NOMO-1 treated with DMSO at 0.1 percent for 48 hours (cell line): ENCODE measurements around the gene TRIM38.
"Not testable (repeated sequence)": the region's sequence is repeated elsewhere in the genome, so short reads cannot be mapped to it uniquely, and the experiment has no call there.

ENCODE experiments used
- DNase-seq: peaks from one replicate; lab custom pipeline; 2025; ENCODE audit not compliant: unreplicated experiment; lab: John Stamatoyannopoulos, UW

Gene TRIM38

DNA sequence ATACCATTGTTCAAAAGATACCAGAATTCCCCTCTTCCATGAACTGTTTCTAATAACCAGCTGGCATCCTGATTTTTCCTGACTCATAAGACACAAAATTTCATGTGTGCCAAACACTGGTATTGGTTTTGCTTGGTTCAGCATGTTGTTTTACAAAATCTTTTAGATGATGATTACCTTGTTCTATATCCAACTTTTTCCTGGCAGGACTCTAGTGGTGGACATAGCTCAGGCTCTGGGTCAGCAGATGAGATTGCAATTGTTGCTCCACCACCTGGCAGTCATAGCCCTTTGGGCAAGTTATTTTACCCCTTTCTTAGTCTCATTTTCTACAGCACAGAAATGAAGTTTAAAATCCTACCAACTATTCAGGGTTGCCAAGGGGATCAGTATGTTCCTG is 6.2 kb downstream of the TRIM38 start:
- DNase-seq = no peak

DNA sequence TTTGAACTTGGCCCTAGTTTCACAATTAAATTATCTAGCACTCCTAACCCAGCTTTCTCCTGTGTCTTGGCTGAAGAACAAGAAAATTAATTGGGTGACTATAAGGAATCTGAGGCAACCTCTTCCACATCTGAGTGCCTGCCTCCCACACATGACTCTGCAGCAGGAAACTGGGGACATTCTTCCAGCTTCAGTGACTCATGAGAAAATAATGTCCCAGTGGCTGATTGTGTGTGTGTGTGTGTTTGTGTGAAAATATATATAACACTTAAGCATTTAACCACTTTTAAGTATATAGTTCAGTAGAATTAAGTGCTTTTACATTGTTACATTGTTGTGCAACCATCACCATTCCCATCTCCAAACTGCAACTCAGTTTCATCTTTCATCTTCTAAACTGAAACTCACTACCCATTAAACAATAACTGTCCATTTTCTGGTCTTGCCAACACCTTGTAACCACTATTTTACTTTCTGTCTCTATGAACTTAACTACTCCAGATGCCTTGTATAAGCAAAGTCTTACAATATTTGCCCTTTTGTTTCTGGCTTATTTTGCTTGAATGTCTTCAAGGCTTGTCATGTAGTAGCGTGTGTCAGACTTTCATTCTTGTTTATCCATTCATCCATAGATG is 8.7 kb downstream of the TRIM38 start:
- no peak for DNase-seq

DNA sequence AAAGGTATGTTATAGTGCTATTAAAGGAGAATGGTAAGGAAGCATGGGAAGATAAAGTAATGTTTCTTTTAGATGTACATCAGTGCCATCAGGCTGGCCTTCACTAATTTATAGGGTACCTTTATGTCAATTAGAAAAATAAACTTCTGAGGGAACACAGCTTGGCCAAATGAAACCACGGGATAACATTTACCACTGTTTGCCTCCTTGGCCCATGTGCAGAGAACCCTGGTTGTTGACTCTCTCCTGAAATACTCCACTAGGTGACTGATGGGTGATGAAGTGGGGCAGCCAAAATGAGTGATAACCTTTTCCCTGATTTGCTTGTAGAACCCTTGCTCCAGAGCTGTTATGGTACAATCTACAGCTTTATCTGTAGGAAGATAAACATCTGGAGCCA is 9.5 kb downstream of the TRIM38 start:
- no peak for DNase-seq

DNA sequence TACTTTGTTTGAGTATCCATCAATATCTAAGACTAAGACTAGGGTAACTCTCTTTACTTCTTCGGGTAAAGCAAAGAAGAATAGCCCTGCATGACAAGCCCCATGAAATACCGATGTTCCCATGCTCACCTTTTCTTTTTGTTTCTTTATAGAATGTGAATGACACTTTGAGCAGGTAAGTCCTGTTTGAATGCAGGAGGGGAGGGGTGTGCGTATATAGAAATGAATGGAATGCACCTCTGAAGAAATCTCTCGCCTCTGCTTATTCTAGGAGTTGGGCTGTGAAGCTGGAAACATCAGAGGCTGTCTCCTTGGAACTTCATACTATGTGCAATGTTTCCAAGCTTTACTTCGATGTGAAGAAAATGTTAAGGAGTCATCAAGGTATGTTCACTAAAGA is 10.3 kb downstream of the TRIM38 start:
- DNase-seq = no peak

DNA sequence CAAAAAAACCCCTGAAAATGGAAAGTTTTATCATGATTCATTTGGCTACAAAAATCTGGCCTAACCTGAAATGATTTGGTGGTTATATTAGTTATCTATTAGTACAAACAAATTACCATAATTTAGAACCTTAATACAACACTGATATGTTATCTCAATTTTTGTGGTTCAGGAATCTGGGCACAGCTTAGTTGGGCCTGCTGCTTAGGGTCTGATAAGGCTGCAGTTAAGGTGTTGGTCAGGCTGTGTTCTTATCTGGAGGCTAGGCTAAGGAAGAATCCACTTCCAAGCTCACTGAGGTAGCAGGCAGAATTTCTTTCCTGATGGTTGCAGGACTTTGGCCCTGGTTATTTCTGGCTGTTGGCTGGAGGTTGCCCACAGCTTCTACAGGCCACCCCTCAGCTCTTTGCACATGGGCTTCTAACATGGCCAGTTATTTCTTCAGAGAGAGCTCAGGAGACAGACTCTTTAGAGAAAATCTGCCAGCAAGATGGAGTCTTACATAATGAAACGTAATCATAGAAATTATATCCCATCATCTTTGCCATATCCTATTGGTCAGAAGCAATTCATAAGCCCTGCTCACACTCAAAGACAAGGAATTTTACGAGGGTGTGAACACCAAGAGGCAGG is 11.4 kb downstream of the TRIM38 start:
- no peak for DNase-seq

DNA sequence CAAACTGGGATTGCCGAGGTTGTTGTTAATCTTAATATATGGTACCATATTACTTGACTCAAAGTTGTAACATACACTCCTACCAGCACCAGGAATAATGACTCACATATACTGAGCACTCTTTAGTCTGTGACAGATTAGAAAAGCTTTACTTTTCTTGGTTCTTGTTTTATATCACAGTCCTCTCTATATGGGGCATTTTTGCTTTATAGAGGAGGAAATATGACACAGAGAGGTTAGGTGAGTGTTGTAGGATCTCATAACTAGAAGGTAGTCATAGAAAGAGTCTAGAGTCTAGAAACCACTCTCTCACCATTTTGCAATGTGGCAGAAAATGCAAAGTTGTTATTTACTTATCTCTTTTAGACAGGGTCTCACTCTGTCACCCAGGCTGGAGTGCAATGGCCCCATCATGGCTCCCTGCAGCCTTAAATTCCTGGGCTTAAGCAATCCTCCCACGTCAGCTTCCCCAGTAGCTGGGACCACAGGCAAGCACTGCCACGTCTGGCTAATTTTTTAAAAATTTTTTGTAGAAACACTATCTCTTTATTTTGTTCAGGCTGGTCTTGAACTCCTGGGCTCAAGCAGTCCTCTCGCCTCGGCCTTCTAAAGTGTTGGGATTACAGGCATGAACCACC is 13.4 kb downstream of the TRIM38 start:
- DNase-seq = no peak

DNA sequence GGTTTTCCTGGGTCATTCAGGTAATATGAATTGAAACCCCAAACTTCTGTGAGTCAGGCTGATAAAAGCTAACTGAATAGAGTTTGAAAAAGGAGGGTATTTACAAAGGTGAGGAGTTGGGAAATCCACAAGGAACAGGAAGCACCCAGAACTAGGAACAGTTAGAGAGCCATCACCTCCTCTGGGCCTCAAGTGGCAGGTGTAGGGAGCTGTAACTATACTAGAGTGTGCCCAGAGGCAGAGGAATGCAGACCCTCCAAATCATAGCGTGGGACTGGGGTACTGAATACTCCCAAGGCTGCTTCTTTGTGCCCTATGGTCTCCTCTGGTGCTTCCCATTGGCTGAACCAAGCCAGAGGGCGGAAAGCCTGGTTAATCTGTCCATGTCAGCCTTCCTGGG is 18.3 kb downstream of the TRIM38 start:
- no peak for DNase-seq

DNA sequence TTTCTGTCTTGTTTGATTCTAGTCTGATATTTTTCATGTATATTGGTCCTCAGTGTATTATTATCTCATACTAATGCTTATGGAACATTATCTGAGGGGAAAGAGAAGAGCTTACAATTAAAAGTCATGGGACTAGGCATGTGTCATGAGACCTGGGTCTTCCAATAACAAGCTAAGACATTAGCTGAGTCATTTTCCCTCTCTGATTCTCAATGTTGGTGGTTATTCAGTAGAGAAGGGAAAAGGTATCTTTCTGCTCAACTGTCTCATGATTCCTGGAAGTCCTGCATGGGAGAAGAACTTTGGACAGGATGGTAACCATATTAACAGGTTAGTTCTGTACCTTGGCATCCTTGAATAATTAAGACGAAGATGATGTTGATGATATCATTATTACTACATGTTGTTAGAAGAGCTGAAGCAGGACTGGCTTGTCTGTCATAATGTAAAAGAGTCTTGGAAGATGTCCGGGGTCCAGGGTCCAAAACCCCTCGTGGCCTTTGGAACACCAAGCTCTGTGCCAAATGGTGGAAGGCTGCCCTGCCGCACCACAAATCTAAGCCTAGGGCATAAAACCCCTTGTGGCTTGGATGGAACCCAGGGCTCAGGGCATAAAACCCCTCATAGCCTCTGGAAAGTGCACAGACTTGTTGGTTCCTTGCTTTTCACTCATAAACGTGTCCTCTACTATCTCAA is 19.1 kb downstream of the TRIM38 start:
- DNase-seq = no peak

DNA sequence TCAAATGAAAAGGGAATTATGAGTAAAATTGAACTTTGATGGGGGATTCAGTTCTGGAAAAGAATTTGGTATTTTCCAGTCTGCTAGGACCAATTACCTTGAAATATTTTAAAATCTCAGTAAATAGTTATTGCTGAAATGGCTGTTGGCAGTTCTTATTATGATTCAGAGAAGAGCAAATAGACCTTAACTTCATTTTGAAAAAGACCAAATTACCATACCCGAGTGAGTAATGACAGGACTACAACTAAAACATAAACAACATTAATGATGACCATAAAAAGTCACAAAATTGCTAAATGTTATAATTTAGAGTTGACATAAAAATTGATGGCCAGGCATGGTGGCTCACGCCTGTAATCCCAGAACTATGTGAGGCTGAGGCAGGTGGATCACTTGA is 21.7 kb downstream of the TRIM38 start:
- DNase-seq = no peak

DNA sequence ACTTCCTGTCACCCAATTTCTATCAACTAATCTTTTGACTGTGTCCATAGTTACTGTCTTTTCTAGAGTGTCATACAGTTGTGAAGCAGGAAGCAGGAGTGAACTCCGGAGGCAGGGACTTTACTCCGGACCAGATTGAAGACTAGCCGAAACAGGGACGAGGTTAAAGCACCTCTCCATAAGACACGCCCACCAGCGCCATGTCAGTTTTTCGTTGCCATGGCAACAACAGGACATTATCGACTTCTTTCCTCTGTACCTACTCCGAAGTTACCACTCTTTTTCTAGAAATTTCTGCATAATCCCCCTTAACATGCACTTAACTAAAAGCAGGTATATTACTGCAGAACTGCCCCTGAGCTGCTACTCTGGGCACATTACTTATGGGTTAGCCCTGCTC is 25.2 kb downstream of the TRIM38 start:
- DNase-seq = no peak

DNA sequence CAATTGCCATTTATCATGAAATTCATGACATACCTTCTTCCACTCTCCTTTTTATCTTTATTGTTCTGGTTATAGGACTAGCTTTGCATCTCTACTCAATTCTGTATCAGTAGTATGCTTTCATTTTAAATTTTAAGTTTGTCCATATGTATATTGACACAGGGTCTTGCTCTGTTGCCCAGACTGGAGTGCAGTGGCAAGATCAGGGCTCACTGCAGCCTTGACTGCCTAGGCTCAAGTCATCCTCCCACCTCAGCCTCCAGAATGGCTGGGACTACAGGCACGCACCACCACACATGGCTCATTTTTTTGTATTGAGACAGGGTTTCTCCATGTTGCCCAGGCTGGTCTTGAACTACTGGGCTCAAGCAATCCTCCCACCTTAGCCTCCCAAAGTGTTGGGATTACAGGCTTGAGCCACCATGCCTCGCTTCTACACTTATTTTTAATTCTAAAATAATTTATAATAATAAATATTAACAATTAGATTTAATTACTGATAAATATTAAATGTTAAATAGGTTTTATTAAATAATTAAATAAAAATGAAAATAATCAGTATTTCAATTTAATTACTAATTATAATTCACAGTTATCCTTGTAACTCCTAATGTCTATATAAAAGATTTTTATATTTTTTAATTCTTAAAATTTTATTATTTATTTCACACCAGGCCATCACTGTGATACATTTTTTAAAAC is 27.7 kb downstream of the TRIM38 start:
- no peak for DNase-seq

DNA sequence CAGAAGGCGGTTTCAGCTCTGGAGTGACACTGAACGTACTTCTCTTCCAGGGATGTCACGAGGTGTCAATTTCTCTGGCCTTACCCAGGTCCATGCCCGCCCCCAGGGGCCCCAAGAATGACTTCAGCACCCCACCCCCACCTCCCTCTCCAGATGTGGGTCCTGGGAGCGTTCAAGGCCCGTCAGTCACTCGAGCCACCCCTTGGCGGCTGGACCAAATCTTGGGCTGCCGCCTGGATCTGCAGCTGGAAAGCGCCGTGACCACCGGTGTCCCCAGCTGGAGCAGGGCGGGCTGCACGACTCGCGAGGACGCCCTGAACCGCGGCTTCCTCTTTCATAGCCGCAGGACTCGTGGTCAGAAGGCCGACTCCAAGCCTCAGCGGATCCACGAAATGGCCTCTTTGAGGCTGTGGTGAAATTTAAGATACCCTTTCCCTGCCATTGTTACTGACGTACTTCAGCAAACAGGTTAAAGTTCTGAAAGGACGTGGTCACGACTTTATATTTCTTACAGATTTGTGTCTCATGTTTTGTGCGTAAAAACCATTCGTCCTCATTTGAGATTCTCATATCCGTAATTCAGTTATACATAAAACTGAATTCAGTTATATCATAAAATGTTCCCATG is 29.3 kb downstream of the TRIM38 start:
- DNase-seq = peak; percentile 86

DNA sequence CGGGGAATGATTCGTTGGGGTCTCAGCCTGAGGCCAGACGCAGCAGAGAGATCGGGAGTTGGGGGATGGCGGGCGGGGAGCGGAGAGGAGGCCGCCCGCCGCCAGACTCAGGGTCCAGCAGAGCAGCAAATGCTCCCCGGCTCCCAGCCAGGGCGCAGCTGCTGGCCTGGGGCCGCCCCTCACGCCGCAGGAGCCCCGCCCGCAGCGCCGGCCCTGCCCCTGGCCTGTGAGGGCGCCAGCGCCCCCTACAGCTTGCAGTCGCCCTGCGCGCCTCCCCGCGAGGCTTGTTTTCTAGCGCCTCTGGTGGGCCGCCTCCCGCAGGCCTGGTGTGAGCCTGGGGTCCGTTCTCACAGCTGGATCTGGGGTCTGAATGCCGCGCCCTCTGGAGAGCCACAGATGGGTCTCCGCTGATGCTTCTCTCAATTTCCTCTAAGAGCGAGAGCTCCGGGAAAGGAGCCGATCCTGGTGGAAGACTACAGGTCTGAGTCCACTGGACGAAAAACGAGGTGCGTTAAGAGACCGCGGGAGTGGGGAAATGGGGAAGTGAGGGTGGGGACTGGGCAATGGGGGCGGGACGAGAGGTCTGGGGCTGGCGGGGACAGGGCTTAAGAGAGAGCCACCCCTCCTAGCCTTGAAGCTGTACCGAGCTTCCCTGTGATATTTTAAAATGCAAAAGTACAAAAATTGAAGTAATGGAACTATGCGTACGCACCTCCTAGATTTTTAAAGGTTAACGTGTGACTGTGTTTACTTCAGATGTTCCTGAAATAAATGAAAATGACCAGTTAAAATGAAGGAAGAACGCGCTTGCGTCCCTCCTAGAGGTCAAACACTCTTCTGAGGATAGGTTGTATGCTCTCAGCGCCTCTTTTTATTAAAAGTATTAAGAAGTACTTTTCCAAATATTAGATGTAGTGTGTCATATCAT is 30.1 kb downstream of the TRIM38 start:
- peak; percentile 89 for DNase-seq

DNA sequence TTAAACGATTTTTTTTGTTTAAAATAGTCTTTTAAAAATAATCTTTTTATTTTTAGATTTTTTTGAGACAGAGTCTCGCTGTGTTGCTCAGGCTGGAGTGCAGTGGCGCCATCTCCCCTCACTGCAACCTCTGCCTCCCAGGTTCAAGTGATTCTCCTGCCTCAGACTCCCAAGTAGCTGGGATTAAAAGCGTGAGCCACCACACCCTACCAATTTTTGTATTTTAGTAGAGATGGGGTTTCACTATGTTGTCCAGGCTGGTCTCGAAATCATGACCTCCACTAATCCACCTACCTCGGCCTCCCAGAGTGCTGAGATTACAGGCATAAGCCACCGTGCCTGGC is 30.7 kb downstream of the TRIM38 start:
- DNase-seq = not testable (repeated sequence)

DNA sequence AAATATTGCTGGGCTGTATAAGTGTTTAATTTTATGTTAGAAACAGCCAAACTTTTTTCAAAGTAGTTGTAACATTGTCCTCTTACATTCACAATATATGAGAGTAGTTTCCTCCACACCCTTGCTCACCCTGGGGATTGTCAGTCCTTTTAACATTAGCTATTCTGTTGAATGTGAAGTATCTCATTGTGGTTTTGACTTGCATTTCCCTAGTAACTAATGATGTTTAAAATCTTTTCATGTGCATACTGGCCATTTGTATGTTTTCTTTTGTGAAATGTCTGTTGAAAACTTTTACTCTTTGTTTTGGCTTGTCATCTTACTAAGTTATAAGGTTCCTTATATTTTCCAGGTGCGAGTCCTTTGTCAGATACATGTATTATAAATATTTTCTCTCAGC is 32.9 kb downstream of the TRIM38 start:
- no peak for DNase-seq

DNA sequence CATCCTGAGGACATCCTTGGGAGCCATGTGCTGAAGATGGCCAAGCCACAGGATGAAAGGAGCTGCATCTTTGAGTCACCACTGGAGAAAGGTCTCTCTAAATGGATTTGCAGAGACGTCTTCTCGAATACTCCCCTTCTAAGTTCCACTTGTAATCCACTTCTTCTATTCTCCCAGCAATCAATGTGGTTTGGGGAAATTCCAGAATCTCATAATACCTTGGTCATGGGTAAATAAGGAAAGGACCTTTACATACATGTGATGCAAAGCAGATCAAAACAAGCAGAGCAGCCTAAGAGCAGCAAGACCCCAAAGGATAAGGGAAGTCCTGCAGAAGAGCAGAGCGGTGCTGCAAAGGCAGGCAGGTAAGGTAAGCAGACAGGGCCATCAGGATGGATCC is 35.3 kb downstream of the TRIM38 start:
- no peak for DNase-seq

DNA sequence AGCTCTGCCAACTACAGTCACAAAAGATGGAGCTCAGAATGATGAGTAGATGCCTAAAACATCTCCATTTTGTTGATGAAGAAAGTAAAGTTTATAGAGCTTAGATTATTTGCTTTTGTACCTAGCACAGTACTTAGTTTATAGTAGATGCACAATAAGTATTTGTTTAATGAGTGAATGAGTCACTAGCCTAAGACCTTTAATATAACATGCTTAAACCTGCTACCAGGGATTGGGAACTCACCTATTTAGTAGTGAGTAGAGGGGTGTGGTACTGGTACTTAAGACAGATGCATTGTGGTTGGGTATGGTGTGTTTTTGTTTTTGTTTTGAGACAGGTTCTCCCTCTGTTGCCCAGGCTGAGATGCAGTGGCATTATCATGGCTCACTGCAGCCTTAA is 35.8 kb downstream of the TRIM38 start:
- DNase-seq = no peak

DNA sequence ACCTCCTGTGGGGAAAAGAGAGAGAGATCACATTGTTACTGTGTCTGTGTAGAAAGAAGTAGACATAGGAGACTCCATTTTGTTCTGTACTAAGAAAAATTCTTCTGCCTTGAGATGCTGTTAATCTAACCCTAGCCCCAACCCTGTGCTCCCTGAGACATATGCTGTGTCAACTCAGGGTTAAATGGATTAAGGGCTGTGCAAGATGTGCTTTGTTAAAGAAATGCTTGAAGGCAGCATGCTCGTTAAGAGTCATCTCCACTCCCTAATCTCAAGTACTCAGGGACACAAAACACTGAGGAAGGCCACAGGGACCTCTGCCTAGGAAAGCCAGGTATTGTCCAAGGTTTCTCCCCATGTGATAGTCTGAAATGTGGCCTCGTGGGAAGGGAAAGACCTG is 36.6 kb downstream of the TRIM38 start:
- not testable (repeated sequence) for DNase-seq

DNA sequence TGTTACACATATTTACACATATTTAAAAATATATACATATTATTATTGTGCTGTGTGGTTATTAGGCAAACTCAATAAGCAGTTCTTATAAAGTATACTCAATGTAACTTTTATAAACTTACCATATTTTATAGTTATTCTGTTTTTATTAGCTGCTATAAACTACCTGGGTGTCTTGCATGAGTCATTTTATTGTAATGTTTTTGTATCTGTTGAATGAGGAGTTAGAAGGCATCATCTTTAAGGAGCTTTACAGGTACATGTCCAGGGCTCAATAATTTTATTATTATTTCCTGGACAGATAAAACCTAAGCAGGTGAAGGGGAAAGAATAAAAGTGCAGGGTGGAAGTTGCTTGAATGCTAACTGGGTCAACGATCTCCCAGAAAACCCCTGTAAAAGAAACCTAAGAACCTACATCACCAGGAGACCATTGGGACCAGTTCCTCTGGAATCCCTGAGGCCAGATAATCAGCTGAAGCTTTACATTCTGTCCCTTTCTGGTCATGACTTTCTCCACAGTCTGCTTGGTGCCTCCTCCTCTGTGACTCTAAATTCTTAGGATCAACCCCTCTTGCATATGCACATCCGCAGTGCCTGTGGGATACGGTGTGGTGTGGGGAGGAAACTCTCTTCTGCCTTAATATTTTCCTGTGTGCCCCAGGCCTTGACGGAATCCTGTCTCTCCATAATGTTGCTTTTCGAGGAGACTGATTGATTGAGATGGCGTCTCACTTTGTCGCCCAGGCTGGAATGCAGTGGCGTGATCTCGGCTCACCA is 38.0 kb downstream of the TRIM38 start:
- DNase-seq = no peak
